GM19193 (cell line): Measurements from ENCODE around the gene NR2F1.

Source experiments
- POLR2A ChIP-seq: IDR thresholded peaks from 4 replicates; pipeline ENCODE4 v1.6.1; 2011; ENCODE audit not compliant: insufficient read depth, insufficient read length; ENCODE audit errors: extremely low read depth

NR2F1 gene

GRCh38 chr5:93575461-93576414 lies 7.3 kb upstream of the NR2F1 start:
- TF ChIP-seq POLR2A, result no peak

- TF ChIP-seq POLR2A, result no peak
Observed at GRCh38 chr5:93576994-93577853, 5.8 kb upstream of the NR2F1 start.

GRCh38 chr5:93577854-93578812 lies 4.9 kb upstream of the NR2F1 start:
- TF ChIP-seq POLR2A, result no peak

GRCh38 chr5:93578813-93579691 lies 4.0 kb upstream of the NR2F1 start:
- no peak for TF ChIP-seq POLR2A

GRCh38 chr5:93579692-93580062 lies 3.3 kb upstream of the NR2F1 start:
- TF ChIP-seq POLR2A, result no peak

GRCh38 chr5:93580063-93580926 lies 2.7 kb upstream of the NR2F1 start:
- TF ChIP-seq POLR2A, result no peak

GRCh38 chr5:93580927-93581445 lies 2.0 kb upstream of the NR2F1 start, which contains the start of gene NR2F1-AS1:
NR2F1-AS1 (minus strand) TSS chr5:93581219.
- TF ChIP-seq POLR2A, result no peak

- TF ChIP-seq POLR2A, result no peak
Observed at GRCh38 chr5:93582167-93582462, 907 bp upstream of the NR2F1 start.

- TF ChIP-seq POLR2A, result no peak
Observed at GRCh38 chr5:93583439-93583767, 381 bp downstream of the NR2F1 start.

GRCh38 chr5:93583768-93584595 lies 960 bp downstream of the NR2F1 start:
- no peak for TF ChIP-seq POLR2A

GRCh38 chr5:93584596-93585040 lies 1.6 kb downstream of the NR2F1 start:
- no peak for TF ChIP-seq POLR2A

GRCh38 chr5:93585041-93585766 lies 2.2 kb downstream of the NR2F1 start:
- no peak for TF ChIP-seq POLR2A
